GM21360 (cell line): ENCODE data around the gene RLF.

Experiments
- ATAC-seq: cut with Tn5 transposase; IDR thresholded peaks from one replicate; pipeline ENCODE4 v1.9.1; 2021; ENCODE audit warnings: mild to moderate bottlenecking, moderate library complexity; ENCODE audit not compliant: unreplicated experiment

The RLF gene, protein sequence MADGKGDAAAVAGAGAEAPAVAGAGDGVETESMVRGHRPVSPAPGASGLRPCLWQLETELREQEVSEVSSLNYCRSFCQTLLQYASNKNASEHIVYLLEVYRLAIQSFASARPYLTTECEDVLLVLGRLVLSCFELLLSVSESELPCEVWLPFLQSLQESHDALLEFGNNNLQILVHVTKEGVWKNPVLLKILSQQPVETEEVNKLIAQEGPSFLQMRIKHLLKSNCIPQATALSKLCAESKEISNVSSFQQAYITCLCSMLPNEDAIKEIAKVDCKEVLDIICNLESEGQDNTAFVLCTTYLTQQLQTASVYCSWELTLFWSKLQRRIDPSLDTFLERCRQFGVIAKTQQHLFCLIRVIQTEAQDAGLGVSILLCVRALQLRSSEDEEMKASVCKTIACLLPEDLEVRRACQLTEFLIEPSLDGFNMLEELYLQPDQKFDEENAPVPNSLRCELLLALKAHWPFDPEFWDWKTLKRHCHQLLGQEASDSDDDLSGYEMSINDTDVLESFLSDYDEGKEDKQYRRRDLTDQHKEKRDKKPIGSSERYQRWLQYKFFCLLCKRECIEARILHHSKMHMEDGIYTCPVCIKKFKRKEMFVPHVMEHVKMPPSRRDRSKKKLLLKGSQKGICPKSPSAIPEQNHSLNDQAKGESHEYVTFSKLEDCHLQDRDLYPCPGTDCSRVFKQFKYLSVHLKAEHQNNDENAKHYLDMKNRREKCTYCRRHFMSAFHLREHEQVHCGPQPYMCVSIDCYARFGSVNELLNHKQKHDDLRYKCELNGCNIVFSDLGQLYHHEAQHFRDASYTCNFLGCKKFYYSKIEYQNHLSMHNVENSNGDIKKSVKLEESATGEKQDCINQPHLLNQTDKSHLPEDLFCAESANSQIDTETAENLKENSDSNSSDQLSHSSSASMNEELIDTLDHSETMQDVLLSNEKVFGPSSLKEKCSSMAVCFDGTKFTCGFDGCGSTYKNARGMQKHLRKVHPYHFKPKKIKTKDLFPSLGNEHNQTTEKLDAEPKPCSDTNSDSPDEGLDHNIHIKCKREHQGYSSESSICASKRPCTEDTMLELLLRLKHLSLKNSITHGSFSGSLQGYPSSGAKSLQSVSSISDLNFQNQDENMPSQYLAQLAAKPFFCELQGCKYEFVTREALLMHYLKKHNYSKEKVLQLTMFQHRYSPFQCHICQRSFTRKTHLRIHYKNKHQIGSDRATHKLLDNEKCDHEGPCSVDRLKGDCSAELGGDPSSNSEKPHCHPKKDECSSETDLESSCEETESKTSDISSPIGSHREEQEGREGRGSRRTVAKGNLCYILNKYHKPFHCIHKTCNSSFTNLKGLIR (N-terminal part only)

DNA sequence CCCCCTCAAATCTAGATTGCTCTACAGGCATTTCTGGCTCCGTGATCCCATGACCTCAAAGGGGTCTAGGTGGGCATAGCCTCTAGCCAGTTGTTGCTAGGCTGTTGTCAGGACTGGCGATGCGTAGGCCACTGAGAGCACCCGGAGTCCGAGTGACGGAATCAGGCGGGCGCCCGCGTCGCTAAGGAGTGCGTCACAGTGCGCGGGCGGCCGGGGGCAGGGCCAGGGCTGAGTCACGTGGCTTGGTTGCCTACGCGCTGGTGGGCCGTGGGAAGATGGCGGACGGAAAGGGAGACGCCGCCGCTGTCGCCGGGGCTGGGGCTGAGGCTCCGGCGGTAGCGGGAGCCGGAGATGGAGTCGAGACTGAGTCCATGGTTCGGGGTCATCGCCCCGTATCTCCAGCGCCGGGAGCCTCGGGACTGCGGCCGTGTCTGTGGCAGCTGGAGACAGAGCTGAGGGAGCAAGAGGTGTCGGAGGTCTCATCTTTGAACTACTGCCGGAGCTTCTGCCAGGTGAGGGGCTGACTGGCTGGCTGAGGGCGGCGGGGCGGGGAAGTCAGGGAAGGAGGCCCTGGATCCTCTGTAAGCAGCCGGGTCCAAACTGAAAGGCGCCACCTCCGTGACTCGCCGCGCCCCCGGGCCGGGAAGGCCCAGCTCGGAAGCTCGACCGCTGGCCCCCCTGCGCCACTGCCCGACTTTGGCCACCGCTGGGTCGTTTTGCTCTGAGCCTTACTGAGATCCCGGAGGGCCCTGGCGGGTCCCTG, at the start of gene RLF:
Gene RLF (plus strand): TSS at position 263 of the 763 bp plus-strand sequence. CDS start 13 bp downstream, at position 276.
- peak; percentile 83 for ATAC-seq

DNA sequence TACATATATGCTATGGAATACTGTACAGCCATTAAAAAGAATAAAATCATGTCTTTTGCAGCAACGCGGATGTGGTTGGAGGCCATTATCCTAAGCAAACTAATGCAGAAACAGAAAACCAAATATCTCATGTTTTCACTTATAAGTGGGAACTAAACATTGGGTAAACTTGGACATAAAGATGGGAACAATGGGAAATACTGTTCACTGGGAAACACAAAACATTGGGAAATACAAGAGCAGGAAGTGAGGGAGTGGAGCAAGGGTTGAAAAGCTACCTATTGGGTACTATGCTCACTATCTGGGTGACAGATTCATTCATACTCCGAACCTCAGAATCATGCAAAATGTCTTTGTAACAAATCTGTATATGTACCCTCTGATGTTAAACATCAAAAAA, 46.8 kb upstream of the RLF start:
- no peak for ATAC-seq

DNA sequence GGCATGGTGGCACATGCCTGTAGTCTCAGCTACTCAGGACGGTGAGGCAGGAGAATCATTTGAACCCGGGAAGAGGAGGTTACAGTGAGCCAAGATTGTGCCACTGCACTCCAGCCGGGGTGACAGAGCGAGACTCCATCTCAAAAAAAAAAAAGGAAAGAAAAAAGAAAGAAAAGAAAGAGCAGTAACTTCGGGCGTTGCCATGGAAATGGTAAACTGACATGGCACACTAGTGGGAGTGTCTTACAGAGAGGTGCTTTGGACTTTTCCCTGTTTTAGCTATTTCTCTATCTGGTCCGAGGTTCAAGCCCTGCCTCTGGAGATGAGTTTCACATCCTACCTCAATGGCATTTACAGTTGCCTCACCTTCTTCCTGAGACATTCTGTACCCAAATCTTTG, 41.1 kb upstream of the RLF start:
- ATAC-seq, result no peak

DNA sequence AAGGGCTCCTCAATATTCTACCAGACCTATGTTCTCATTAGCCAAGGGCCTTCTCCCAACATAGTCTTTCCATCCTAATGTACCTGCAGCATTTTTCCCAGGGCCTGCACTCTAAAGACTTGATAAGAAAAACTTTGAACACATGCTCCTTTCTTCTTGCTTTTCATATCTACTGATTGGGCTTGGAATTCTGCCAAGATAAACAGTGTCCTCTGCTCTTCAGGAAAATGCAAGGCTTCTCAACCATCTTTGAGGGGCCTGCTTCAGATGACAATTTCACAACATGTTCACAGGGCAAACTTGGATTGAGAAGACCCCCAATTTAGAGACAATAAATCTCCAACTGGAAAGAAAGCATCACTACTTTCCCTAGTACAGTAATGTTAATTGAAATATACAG, 38.3 kb upstream of the RLF start:
- no peak for ATAC-seq

DNA sequence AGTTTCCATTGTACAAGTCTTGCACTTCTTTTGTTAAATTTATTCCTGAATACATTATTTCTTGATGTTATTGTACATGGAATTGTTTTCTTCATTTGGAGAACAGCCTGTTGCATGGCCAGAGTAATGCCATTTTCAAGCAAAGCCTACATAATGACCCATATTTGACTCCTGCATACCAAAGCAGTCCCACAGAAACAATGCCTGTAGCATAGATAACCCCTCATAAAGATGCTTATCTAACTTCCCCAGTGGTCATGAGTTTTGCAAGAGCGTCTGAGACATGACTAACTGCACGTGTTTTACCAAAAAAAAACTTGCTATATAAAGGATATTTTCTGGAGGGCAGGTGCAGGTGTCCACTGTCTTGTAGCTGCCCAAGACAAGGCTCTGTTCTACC, 30.3 kb upstream of the RLF start:
- no peak for ATAC-seq

DNA sequence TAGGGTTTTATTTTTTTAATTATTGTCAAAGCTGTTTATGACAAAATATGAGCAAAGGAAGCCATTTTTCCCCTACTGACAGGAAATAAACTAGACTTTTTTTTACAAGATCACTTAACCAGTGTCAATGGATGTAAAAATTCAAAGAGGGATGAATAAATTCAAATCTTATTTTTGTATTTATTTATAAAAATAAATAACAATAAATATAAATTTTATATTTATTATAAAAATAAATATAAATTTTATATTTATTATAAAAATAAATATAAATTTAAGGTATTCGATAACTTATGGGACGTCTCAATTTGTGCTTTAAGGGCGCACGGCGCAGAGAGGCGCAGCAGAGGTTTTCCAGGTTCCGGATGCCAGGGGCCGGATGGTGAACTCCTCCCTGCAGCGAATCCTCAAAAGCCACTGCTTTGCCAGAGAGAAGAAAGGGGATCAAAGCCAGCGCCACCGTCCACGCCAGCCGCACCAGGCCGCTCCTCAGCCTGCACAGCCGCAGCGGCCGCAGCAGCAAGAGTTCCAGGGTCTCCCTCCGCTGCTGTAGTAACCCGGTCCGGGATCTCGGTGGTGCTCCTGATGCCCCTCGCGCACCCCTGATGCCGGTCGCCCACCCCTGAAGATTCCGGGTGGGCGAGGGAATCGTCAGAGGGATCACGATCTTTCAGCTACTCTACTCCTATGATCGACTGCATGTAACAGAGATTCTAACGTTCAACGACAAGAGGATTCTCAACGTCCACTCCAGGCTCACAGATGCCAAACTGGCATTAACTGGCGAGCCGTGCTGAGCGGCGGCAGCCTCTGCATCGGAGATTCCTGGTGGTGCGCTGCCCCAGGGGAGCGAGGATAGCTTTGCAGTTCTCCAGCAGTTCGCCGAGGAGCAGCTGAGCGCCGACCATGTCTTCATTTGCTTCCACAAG, 28.5 kb upstream of the RLF start:
- no peak for ATAC-seq

DNA sequence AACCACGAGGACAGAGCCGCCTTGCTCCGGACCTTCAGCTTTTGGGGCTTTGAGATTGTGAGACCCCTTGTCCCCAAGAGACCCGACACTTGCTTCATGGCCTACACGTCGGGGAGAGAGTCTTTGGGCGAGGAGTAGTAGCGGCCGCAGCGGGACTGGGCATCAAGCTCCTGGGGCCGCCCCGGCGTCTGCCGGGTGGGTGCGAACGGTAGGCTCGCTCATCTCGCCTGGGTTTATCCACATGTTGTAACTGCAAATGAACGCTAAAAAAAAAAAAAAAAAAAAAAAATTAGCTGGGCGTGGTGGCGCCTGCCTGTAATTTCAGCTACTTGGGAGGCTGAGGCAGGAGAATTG, 27.9 kb upstream of the RLF start:
- no peak for ATAC-seq

DNA sequence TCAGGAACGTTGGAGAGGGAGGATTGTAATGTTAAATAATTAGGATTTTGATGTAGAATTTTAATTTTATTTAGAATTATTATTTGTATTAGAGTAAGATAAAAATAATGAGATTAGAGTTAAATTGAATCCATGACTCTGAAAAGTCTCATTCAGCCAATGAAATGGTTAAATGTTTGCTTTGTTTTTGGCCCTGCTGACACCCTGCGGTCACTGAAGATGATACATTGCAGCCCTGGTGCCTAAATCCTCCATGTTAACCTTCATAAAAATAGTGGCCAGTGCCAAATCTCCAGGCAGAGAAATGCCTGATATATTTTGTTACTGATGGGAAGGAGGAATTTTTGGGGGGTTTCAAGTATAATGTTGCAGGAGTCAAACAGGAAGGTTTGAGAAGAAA, 27.3 kb upstream of the RLF start:
- no peak for ATAC-seq

DNA sequence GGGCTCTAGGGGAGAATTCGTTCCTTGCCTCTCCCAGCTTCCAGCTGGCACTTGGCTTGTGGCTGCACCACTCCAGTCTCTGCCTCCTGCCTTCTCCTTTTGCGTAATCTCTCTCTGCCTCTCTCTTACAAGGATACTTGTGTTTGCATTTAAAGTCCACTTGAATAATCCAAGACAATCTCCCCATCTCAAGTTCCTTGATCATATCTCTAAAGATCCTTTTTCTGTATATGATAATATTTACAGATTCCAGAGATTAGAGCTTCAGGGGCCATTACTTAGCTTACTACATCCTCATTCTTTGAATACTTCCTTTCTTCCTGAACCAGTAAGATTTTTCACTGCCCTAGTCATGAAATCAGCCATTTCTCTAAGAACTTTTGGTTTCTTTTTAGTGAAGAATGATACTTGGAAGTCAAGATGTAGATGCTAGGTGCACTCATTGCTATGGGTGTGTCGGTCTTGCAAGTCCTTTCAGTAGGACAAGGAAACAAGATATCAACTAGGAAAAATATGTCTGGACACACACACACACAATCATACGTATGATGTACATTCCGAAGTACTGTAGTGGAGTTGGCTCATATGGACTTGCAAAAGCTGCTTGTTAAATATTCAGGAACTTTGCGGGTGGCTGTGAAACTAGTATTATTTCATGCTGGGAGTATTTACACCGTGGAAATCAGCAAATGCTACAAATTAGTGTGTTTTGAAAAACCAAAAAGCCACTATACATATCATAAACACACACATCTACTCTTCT, 20.8 kb upstream of the RLF start:
- no peak for ATAC-seq

DNA sequence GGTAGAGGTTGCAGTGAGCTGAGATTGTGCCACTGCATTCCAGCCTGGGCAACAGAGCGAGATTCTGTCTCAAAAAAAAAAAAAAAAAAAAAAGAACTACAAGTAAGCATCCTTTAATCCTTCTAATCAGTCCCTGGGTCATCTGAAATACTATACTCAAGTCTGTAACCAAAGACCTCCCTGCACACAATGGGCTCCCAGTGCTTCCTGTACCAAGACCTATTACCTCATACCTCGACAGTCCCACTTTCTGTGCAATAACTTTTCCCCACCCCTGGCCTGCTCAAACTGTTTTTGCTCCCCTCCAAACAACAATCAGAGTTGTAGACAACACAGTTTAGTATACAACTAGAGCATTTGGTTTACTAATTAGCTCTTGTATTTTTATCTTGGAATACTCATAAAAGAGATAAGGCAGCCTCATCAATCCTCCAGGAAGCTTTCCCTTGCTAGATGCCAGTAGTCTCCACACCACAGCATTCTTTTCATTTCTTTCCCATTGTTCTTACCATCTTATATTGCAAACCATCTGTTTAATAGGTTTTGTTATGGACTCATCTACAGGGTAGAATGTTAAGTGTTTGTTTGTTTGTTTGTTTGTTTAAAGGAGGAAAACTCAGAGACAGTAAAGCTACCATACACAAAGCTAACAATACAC, 19.2 kb upstream of the RLF start:
- no peak for ATAC-seq

DNA sequence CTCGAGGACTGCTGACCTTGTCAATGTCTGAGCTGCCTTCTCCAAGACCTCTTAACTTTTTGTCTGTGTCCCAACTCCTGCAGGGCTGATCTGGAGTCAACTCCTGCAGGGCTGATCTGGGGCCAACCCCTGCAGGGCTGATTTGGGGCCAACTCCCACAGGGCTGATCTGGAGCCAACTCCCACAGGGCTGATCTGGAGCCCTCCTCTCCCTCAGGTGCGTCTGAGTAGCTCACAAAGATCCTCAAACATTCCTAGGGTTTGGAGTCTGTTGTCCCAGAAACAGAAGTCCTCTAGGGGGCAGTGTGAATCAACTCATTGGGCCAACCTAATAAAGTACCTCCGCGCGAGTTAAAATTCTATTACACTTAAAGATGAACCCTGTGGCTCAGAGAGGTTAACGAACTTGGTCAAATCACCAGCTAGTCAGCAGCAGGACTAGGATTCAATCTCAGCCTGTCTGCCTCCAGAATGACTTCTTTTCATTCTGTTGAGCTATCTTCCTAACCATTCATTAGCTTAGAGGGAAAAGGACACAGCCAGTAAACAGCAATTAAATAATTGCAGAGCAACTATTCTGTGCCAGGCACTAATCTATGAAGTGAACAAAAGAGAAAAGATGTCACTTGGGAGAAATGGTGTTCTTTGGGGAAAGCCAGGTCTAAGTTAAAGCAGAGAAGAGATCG, 17.2 kb upstream of the RLF start:
- ATAC-seq, result no peak

DNA sequence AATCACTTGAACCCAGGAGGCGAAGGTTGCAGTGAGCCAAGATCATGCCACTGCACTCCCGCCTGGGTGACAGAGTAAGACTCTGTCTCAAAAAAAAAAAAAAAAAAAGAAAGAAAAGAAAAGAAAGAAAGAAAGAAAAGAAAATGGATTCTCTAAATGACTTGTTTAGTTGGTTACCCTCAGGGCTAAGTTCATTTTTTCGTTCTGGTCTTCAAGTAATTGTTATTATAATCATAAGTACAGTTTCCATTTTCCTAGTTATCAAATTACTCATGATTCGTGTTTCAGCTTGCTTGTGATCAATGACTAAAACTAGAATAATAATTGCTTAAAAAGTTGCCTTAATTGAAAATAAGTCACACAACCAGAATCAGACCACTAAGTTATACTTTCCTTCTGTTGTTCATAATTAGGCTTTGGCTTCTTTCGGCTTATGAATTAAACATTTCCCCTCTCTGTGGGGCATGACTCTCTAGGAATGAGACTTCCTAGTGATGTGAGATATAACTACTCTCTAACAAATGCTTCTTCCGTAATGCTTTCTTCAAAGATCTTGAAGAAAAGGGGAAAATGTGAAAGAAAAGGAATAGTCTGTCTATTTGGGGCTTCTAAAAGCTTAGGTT, 9.6 kb upstream of the RLF start:
- ATAC-seq, result no peak

DNA sequence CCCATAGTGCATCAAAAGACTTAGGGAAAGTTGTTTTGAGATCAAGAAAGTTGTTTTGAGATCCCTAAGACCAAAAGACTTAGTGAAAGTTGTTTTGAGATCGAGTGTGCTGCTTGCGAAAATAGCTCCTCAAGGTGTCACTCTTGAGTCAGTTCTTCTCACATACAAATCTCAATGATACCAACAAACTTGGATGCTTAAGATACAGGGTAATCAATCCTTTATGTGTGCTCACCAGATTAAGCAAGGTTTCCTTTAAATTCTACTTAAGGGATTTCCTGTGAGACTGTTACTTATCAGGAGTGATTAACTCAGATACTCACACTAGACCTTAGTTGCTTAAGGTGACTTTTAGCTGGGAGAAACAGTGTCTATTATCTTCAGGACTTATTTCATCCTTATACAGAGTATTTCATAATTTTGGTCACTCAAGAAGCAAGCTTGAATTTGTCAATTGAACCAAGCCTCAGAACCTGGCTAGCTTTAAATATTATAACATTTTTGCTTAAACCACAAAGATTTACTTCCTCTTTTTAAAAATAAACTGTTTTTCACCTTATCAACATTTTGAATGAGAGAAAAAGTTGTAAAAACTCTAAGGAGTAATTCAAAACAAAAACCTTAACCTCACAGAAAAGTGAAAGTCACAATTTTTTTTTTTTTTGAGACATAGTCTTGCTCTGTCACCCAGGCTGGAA, 8.0 kb upstream of the RLF start:
- no peak for ATAC-seq

DNA sequence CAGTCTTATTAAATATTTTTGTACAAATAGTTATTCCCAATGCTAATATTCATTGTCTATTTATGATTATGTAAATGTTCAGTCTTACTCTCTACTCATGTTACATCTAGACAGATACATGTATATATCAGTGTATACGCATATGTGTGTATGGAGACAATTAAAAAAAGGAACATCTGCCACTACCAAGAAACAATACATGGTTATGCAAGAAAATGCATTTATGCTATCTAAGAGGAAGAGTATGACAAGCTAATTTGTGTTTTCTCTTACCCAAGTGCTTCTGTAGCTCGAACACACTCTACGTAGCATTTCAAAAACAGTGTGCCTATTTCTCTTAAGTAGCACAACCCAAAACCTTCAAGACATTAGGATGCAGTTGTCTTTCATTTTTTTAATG, 6.1 kb upstream of the RLF start:
- no peak for ATAC-seq

DNA sequence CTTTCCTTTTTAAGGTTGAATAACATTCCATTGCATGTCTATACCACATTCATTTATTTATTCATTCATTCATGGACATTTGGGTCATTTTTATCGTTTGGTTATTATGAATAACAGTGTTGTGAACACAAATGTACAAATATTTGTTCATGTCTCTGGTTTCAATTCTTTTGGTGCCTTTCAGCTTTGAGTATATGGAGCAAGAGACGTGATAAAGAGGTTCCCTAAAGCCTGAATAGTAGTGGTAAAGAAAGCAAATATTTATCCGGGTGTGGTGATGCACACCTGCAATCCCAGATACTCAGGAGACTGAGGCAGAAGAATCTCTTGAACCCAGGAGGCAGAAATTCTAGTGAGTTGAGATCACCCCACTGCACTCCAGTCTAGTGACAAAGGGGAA, 5.3 kb upstream of the RLF start:
- no peak for ATAC-seq

DNA sequence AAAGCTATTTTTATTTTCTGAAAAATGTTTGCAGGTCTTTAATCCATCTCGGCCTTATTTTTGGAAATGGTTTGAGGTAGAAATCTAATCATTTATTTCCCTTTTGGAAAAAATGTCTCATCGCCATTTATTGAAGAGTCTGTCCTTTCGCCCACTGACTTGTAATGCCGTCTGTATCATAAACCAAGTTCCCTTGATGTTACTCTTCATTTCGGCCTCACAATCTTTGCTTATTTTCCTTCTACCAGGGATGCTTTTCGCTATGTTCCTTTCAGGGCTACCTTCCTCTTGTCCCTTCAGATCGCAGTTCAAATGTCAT, 422 bp upstream of the RLF start:
- ATAC-seq, result no peak

DNA sequence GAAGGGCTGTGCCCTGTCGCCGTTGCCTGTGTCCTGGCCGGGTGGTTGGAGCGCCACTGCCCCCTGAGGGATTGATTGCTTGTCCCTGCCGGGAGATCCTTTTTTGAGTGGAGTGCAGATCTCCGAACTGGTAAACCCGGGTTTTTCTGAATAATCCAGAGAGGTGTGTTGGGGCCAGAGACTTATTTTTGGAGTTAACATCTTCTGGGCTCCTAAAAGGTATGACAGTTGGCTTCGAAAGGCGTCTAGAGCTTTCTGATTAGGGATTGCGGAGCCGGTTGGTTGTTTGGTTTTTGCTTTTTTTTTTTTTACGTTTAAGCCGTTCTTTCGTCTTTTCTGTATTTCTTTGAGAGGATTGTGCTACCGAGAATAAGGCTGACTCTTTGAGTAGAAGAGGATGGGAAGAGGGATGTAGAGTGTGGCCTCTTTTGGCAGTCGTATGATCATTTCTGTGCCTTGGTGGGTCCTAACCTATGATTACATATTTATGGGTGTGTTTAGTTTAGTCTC, 756 bp downstream of the RLF start:
- ATAC-seq, result no peak
